DMS53 (cell line): ENCODE measurements around the gene CD320.
A peak's percentile ranks its signal among the peaks of the same experiment; 100 is the strongest.
"Not testable (repeated sequence)": the region's sequence is repeated elsewhere in the genome, so short reads cannot be mapped to it uniquely, and the experiment has no call there.

ENCODE experiments used
- DNase-seq: peaks from one replicate; lab custom pipeline; 2025; lab: John Stamatoyannopoulos, UW

The CD320 gene

GRCh38 chr19:8308891-8309291 is 733 bp upstream of the CD320 start:
- no peak for DNase-seq

GRCh38 chr19:8307400-8307964 is 676 bp downstream of the CD320 start:
- DNase-seq: peak; percentile 78

- DNase-seq: no peak
These were observed 1.7 kb downstream of the CD320 start for GRCh38 chr19:8306235-8307054.

- DNase-seq: no peak
These were observed 2.4 kb downstream of the CD320 start for GRCh38 chr19:8305798-8306197.

GRCh38 chr19:8304841-8305621 is 3.1 kb downstream of the CD320 start:
- DNase-seq: no peak

GRCh38 chr19:8302734-8303133 is 5.4 kb downstream of the CD320 start:
- DNase-seq: no peak

- DNase-seq: no peak
These were observed 5.8 kb downstream of the CD320 start for GRCh38 chr19:8302357-8302691.

GRCh38 chr19:8291337-8291736 is 16.8 kb downstream of the CD320 start:
- DNase-seq: not testable (repeated sequence)

GRCh38 chr19:8276508-8276907 is 31.6 kb downstream of the CD320 start:
- DNase-seq: not testable (repeated sequence)

GRCh38 chr19:8269724-8270123 is 38.4 kb downstream of the CD320 start:
- no peak for DNase-seq

GRCh38 chr19:8265872-8266271 is 42.3 kb downstream of the CD320 start:
- DNase-seq: no peak

GRCh38 chr19:8264248-8264647 is 43.9 kb downstream of the CD320 start:
- not testable (repeated sequence) for DNase-seq

GRCh38 chr19:8262431-8262830 is 45.7 kb downstream of the CD320 start:
- DNase-seq: no peak

GRCh38 chr19:8261881-8262280 is 46.3 kb downstream of the CD320 start:
- DNase-seq: no peak

- DNase-seq: no peak
These were observed 46.8 kb downstream of the CD320 start for GRCh38 chr19:8261347-8261746.

- no peak for DNase-seq
These were observed 48.3 kb downstream of the CD320 start for GRCh38 chr19:8259922-8260247.

- no peak for DNase-seq
These were observed 48.8 kb downstream of the CD320 start for GRCh38 chr19:8259142-8259921.

GRCh38 chr19:8257052-8257443 is 51.1 kb downstream of the CD320 start:
- DNase-seq: no peak

GRCh38 chr19:8256276-8257051 is 51.7 kb downstream of the CD320 start:
- no peak for DNase-seq

- DNase-seq: no peak
These were observed 52.6 kb downstream of the CD320 start for GRCh38 chr19:8255426-8256125.
